Central memory CD8-positive, alpha-beta T cell (primary cell): ENCODE measurements around the gene SPX.

Experiments
- ATAC-seq: fragments of 150-1000 bp; cut with Tn5 transposase; replicated peaks from 2 replicates; pipeline ENCODE4 v1.10.0; 2022; ENCODE audit warnings: mild to moderate bottlenecking, moderate FRiP score, moderate number of reproducible peaks; ENCODE audit not compliant: poor library complexity, severe bottlenecking; ENCODE audit errors: extremely low read depth
- DNase-seq, 2 donors: peaks; one replicate each; pipeline ENCODE4 v3.0.0; 2021; ENCODE audit warnings: low spot score in 2 of 2
- H3K27ac Mint-ChIP-seq: one replicate; pipeline ENCODE4 v1.8.0; 2022; ENCODE audit warnings: low read depth, mild to moderate bottlenecking, moderate library complexity, mixed read lengths
- H3K27me3 Mint-ChIP-seq: one replicate; pipeline ENCODE4 v1.8.0; 2022; ENCODE audit warnings: mixed read lengths
- H3K36me3 Mint-ChIP-seq: one replicate; pipeline ENCODE4 v1.8.0; 2022; ENCODE audit warnings: mild to moderate bottlenecking, moderate library complexity, mixed read lengths; ENCODE audit not compliant: insufficient read depth
- H3K4me1 Mint-ChIP-seq: one replicate; pipeline ENCODE4 v1.8.0; 2022; ENCODE audit warnings: mixed read lengths
- H3K4me3 Mint-ChIP-seq: one replicate; pipeline ENCODE4 v1.8.0; 2022; ENCODE audit warnings: mild to moderate bottlenecking, moderate library complexity, mixed read lengths
- H3K9me3 Mint-ChIP-seq: one replicate; pipeline ENCODE4 v1.8.0; 2022; ENCODE audit warnings: mixed read lengths

The SPX gene

DNA sequence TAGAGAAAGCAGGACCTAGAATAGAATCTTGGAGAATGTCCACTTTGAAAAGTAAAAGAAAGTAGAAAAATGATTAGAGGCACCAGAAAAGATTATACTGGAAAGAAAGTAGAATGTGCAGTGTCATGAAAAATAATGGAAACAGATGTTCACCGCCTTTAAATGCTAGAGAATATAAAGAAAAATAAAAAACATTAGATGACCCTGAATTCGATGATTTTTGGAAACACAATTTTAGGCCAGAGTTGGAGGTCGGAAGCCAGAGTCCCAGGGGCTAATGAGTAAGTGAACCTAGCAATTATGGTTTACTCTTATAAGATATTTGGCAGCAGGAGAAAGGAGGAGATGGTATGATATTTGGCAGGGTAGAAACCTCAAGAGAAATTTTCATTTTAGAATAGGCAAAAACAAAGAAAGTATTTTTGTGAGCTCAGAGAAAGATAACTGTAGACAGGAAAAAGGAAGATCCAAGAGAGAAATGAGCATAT, 40.9 kb downstream of the SPX start:
- H3K9me3 Mint-ChIP-seq = no peaks in the 10 kb centered on the region
- no peak overlapping the region for H3K27ac Mint-ChIP-seq
- H3K36me3 Mint-ChIP-seq = peaks cover 2% of the 10 kb centered on the region
- no peaks in the 10 kb centered on the region for H3K4me1 Mint-ChIP-seq
- peaks cover 14% of the 10 kb centered on the region for H3K27me3 Mint-ChIP-seq
- H3K4me3 Mint-ChIP-seq = no peak overlapping the region
- DNase-seq (no peak), ATAC-seq (no peak)

GRCh38 chr12:21568115-21568514, 42.0 kb downstream of the SPX start:
- Mint-ChIP-seq H3K27me3 (peaks cover 14% of the 10 kb centered on the region), H3K4me3 (no peak overlapping the region), H3K9me3 (no peaks in the 10 kb centered on the region), H3K4me1 (no peaks in the 10 kb centered on the region), H3K36me3 (peaks cover 2% of the 10 kb centered on the region), H3K27ac (no peak overlapping the region)
- ATAC-seq = no peak
- no peak for DNase-seq

- ATAC-seq (no peak), DNase-seq (no peak)
- Mint-ChIP-seq H3K4me1 (no peaks in the 10 kb centered on the region), H3K36me3 (peaks cover 2% of the 10 kb centered on the region), H3K9me3 (no peaks in the 10 kb centered on the region), H3K4me3 (no peak overlapping the region), H3K27ac (no peak overlapping the region), H3K27me3 (peaks cover 20% of the 10 kb centered on the region)
These were observed 45.0 kb downstream of the SPX start for GRCh38 chr12:21571046-21571445.

- Mint-ChIP-seq H3K9me3 (no peaks in the 10 kb centered on the region), H3K4me3 (no peak overlapping the region), H3K27ac (no peak overlapping the region), H3K4me1 (no peaks in the 10 kb centered on the region), H3K27me3 (peaks cover 19% of the 10 kb centered on the region), H3K36me3 (peaks cover 2% of the 10 kb centered on the region)
- ATAC-seq = no peak
- no peak for DNase-seq
These were observed 47.8 kb downstream of the SPX start for GRCh38 chr12:21573733-21574358.

DNA sequence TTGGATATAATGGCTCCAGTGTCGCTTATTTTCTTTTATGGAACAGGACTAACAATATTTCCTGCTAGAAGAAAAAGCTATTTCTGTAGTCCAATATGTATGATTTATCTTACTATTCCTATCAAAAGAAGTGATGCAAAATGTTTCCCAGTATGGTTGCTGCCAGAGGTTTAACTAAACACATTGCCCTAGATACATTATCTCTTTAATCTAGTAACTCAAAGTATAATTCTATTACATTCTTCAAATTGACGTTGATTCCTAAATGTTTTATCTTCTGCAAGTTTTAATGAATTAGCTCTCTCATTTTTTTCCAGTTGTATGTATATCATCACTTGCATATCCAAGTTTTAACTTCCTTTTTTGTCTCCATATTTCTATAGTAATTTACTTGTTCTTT, 50.3 kb downstream of the SPX start:
- H3K27ac Mint-ChIP-seq = no peak overlapping the region
- no peak overlapping the region for H3K4me3 Mint-ChIP-seq
- H3K36me3 Mint-ChIP-seq = peaks cover 2% of the 10 kb centered on the region
- ATAC-seq (no peak), DNase-seq (no peak)
- H3K27me3 Mint-ChIP-seq = peaks cover 38% of the 10 kb centered on the region
- H3K9me3 Mint-ChIP-seq = no peaks in the 10 kb centered on the region
- H3K4me1 Mint-ChIP-seq = no peaks in the 10 kb centered on the region

- no peak for DNase-seq
- peaks cover 2% of the 10 kb centered on the region for H3K36me3 Mint-ChIP-seq
- ATAC-seq = no peak
- no peak overlapping the region for H3K27ac Mint-ChIP-seq
- H3K27me3 Mint-ChIP-seq = peaks cover 48% of the 10 kb centered on the region
- H3K4me1 Mint-ChIP-seq = no peaks in the 10 kb centered on the region
- no peak overlapping the region for H3K4me3 Mint-ChIP-seq
- no peaks in the 10 kb centered on the region for H3K9me3 Mint-ChIP-seq
These were observed 51.4 kb downstream of the SPX start for GRCh38 chr12:21577516-21577915.

GRCh38 chr12:21580748-21581516, 54.8 kb downstream of the SPX start:
- H3K27ac Mint-ChIP-seq = no peak overlapping the region
- H3K36me3 Mint-ChIP-seq = peaks cover 2% of the 10 kb centered on the region
- H3K27me3 Mint-ChIP-seq = peaks cover 65% of the 10 kb centered on the region
- DNase-seq (no peak), ATAC-seq (no peak)
- no peaks in the 10 kb centered on the region for H3K4me1 Mint-ChIP-seq
- H3K4me3 Mint-ChIP-seq = no peak overlapping the region
- no peaks in the 10 kb centered on the region for H3K9me3 Mint-ChIP-seq
